ENCODE measurements around the gene C1orf116.

DNA sequence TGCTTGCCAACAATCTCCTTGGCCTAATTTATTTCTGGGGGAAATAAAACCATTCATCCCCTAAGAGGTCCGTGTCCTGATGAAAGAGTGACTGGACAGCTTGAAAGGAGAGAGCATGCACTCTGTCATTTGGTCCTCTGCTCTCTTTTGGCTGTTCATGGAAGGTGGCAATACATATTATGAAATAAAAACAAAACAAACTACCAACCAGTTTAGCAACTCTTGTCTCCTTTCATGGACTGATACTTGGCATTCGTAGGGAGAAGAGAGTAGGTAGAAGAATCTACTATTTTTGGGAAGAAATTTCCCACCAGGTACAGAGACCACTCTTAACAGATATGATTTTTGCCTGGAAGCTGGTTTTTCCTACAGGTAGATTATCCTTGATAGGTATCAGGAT, 746 bp upstream of the C1orf116 start:
- TF ChIP-seq, protein P1, sequence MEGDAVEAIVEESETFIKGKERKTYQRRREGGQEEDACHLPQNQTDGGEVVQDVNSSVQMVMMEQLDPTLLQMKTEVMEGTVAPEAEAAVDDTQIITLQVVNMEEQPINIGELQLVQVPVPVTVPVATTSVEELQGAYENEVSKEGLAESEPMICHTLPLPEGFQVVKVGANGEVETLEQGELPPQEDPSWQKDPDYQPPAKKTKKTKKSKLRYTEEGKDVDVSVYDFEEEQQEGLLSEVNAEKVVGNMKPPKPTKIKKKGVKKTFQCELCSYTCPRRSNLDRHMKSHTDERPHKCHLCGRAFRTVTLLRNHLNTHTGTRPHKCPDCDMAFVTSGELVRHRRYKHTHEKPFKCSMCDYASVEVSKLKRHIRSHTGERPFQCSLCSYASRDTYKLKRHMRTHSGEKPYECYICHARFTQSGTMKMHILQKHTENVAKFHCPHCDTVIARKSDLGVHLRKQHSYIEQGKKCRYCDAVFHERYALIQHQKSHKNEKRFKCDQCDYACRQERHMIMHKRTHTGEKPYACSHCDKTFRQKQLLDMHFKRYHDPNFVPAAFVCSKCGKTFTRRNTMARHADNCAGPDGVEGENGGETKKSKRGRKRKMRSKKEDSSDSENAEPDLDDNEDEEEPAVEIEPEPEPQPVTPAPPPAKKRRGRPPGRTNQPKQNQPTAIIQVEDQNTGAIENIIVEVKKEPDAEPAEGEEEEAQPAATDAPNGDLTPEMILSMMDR (IDR thresholded peaks at IDR 0.05): no peak
- TF ChIP-seq POLR2A (IDR thresholded peaks at IDR 0.05): no peak
